ENCODE results near the gene CHCHD6. TPM values are rescaled to one million over a fixed set of nuclear protein-coding genes. Genes with fewer than 3 reads are reported as not detected.

CHCHD6 gene
- total RNA-seq, 2 experiments from 2014 or later, result 15.9 to 16.9 TPM

DNA sequence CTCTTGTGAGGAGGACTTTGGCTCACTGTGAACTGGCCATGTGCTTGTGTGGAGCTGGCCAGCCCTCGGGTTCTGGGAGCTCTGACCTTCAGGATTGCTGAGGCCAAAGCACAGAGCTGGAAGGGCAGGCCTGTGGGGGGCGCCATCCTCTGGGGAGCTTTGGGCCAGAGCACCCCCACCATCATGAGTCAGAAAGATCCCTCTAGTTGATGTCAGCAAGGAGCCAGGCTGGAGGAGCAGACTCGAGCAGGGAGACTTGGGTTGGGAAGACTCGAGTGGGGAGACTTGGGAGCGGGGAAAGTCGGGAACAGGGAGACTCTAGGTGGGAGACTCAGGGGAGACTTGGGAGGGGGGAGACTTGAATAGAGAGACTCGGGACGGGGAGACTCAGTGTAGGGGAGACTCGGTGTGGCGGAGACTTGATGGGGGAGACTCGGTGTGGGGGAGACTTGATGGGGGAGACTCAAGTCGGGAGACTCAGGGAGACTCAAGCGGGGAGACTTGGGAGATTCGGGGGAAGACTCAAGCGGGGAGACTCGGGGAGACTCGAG, 241.2 kb downstream of the CHCHD6 start:
- POLR2A ChIA-PET, result no interaction called here
- CTCF ChIA-PET, result no interaction called here

DNA sequence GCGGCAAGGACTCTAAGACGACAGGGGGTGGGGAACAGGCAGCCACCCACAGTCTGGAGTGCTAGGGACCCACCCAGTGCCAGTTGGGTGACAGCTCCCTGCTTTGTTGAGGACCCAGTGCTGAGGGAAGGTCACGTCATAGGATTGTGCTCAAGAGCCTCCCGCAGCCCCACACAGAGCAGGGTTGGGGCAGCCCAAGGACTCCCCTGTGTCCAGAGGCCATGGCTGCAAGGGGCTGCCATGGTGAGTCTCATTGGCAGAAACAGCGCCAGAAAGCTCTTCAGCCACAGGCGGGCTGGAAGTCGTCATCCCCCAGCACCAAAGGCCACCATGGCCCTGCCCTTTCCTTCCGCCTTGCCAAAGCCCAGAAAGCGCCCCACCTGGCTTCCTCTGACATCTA, 241.9 kb downstream of the CHCHD6 start:
- CTCF ChIA-PET, result no interaction called here
- POLR2A ChIA-PET, result no interaction called here

GRCh38 chr3:126946405-126946804, 242.4 kb downstream of the CHCHD6 start:
- CTCF ChIA-PET, result no interaction called here
- POLR2A ChIA-PET, result no interaction called here

GRCh38 chr3:126947429-126947828, 243.4 kb downstream of the CHCHD6 start:
- ChIA-PET CTCF (no interaction called here), POLR2A (no interaction called here)

DNA sequence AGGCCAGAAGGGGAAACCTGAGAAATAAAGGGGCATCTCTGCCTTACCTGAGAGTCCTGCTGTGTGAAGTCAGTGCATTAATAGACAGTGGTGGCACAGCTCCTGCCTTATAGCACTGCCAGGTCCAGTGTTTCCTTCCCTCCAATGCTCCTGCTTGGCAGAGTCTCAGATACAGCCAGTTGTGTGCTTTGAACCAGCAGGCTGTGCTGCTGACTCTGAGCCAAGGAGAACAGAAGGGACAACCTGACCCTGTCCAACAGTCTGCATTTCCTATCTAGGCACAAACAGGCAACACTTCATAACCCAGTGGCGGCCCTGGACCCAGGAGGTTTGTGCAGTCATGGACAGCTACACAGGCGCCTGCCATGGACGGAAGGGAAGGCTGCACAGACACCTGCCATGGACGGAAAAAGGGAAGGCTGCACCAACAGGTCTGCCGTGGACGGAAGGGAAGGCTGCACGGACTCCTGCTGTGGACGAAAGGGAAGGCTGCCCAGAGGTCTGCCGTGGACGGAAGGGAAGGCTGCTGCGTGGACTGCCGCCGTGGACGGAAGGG, 245.0 kb downstream of the CHCHD6 start:
- POLR2A ChIA-PET, result no interaction called here
- CTCF ChIA-PET, result interaction anchor here (1.2 kb wide), 1 partner anchor 24 kb away, joined by 3 read pairs; no protein-coding TSS in a partner anchor

DNA sequence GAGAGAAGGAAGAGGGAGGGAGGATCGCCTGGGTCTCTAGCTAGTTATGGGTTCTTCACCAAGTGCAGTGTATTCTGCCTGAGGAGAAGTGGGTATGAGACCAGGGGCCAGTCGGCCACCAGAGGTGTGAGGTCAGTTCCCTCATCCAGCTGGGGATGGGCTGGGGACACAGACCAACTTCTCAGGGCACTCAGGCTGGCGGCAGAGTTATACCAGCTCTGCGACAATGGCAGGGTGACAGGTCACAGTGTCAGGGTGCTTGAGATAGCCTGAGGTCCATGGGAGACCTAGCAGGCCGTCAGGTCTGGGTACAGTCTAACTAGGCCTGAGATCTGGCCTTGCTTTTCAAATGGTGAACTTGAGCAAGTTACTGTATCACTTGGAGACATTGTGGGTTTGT, 247.5 kb downstream of the CHCHD6 start:
- CTCF ChIA-PET, result no interaction called here

DNA sequence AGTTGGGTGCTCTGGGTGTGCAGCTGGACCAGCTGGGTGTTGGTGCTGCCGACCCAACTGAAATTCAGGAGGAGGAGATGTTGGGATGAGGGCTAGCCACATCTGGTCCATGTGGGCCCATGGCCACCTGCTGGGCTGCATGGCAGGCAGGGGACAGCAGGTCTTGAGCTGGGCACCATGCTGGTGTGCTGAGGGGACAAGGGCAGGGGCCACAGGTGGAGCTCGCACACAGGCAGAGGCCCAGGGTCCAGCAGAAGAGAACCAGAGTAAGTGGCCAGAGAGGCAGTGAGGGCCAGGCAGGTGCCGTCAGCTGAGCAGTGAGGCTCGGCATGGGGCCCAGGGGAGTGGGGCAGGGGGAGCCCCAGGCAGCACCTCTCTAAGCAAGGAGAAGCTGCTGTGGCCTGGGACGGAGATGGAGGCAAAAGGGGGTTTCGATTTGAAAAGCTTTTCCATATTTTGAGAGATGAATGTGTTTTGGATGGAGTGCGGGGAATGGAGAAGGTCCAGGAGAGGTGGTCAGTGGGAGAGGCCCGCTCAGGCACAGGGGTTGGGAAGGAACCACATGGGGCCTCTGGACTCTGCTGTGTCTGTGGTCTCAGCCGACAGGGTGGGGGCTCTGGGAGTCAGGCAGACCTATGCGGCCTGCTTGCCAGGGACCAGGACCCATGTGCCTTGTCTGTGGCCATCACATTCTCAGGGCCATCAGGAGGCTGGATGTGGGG, 248.4 kb downstream of the CHCHD6 start:
- CTCF ChIA-PET, result no interaction called here
- POLR2A ChIA-PET, result no interaction called here

More for the DNA sequence above, 247.5 kb downstream of the CHCHD6 start:
- POLR2A ChIA-PET, result no interaction called here

DNA sequence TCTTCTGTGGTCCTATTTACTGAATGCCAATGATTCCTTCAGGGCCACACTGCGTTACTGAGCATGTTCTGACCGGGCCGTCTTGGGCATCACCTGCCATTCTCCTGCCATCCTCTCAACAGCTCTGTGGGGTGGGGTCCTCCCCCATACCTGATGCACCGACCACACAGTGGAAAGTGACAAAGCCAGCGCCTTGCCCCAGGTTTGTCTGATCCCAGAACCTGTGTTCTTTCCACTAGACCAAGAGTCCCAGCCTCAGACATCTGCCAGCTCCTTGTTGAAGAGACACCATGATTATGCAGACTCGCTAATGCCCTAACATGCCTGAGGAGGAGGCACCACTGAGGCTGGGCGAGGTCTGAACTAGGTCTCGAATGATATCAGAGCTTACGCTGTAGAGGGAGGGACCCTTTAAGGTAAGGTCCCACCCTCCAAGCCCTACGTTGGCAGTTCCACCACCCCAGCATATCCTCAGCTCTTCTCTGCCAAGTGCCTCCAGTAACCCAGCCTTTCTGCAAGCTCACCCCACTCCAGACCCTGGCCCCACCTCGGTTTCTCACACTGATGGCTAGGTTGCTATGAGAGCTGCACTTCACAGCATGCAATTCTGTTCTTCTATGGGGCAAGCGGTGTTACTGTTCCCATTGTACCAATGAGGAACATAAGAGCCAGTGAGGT, 249.1 kb downstream of the CHCHD6 start:
- POLR2A ChIA-PET, result no interaction called here
- CTCF ChIA-PET, result no interaction called here

DNA sequence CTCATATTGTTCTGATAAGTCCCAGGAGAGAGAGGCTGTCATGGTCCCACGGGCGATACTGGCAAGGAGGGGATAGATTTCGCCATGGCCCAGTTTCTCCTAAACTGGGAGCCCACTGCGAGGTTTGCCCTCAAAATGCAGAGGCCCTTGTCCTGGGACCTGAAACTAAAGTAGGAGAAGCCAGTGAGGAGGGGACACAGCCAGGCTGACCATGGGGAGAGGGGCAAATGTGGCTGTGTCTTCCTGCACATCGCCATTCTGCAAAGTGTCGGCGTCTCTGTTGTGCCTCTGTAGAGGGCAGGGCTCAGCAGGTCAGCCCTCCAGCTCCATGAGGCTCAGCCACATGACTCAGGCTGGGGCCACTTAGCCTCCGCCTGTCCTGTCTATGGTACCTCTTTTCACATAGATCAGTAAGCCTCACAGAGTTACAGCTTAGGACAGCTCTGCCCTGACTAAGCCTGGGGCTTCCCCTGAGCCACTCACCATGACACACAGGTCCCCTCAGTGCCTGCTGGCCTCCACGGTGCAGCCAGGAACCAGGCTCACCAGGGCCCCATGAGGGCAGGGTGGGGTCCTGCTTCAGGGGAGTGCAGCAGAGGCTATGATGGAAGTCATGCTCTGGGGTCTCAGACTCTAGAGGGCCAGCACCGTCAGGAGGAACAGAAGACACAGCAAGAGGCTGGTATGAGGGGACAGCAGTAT, 250.3 kb downstream of the CHCHD6 start:
- CTCF ChIA-PET, result no interaction called here
- POLR2A ChIA-PET, result no interaction called here

DNA sequence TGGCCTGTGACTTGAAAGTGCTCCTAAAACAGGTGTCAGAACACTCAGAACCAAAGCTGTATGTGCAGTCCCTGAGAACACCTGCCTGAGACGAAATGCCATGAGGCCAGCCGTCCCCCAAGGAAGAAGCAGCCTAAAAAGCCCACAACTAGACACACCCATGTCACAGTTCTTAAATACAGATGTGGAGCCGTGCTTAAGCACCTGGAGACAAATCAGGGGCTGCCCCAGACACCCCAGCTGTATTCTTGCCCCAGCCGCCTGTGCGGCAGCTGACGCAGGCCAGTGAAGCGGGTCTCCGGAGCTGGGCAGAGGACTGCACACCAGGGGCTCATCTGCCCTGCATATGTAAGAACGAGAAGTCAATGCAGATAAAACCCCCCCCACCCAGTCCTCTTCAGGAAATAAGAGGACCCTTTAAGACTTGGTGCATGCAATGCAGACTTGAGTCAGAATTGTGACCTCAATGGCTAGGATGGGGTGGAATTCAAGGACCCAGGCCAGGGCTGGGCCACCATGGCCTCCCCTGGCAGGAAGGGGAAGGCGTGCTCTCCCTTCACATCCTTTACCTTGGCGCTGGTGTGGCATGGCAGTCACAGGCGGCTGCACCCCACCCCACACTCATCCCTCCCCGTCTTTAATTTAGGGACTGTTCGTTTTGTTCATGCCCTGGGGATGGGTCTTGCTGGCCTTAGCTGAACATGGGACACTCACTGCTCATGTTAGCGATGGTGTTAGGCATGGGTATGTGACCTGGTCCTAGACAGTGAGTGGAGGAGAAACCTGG, 251.2 kb downstream of the CHCHD6 start:
- POLR2A ChIA-PET, result no interaction called here
- CTCF ChIA-PET, result no interaction called here

DNA sequence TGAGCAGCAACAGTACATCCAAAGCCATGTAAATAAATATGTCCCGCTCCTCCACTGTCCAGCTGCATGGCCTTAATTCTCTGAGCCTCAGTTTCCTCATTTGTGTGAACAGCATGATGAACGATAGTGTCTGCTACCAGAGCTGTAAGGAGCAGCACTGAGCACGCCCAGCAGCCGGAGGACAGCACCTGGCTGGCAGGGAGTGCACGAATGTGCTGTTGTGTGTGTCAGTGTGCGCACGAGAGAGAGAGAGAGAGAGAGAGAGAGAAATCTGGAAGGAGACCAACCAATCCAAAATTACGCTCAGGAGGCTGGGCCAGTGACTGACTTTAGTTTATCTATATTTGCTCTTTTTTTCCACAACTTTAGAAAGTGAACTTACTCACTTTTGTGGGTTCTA, 252.3 kb downstream of the CHCHD6 start:
- CTCF ChIA-PET, result no interaction called here
- POLR2A ChIA-PET, result no interaction called here

DNA sequence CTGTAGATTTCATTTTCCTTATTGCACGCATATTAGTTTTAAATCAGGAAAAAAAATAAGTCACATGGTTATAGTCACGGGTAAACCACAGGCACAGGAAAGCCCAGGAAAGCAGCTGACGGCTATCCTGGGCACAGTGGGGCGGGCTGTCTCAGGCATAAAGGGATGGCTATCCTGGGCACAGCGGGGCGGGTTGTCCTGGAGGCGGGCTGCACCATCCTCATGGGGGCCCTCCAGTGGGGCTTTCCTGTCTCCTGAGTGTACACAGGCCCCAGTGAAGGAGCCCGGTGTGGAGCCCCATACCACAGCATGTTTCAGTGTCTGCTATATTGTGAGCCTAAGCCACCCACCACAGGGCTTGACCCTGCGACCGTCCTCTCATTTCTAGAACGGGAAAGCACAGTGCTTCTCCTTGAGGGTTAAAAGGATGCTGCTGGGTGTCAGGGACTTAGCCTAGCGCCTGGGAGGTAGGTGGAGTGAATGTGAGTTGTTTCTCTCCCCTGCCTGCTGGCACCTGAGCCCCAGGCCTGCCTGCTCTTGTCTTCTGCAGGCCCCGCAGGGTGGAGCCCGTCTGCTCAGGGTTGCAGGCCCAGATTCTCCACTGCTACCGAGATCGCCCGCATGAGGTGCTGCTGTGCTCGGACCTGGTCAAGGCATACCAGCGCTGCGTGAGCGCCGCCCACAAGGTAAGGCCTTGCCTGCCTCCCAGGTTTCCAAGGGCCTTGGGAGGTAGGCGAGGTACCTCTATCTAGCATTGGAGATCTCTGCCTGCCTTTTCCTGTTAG, 253.0 kb downstream of the CHCHD6 start:
- CTCF ChIA-PET, result no interaction called here
- POLR2A ChIA-PET, result no interaction called here

GRCh38 chr3:126957776-126958637, 254.0 kb downstream of the CHCHD6 start:
- CTCF ChIA-PET, result no interaction called here

GRCh38 chr3:126958638-126959085, 254.6 kb downstream of the CHCHD6 start:
- CTCF ChIA-PET, result no interaction called here
- POLR2A ChIA-PET, result no interaction called here

More at GRCh38 chr3:126957776-126958637, 254.0 kb downstream of the CHCHD6 start:
- POLR2A ChIA-PET, result no interaction called here

DNA sequence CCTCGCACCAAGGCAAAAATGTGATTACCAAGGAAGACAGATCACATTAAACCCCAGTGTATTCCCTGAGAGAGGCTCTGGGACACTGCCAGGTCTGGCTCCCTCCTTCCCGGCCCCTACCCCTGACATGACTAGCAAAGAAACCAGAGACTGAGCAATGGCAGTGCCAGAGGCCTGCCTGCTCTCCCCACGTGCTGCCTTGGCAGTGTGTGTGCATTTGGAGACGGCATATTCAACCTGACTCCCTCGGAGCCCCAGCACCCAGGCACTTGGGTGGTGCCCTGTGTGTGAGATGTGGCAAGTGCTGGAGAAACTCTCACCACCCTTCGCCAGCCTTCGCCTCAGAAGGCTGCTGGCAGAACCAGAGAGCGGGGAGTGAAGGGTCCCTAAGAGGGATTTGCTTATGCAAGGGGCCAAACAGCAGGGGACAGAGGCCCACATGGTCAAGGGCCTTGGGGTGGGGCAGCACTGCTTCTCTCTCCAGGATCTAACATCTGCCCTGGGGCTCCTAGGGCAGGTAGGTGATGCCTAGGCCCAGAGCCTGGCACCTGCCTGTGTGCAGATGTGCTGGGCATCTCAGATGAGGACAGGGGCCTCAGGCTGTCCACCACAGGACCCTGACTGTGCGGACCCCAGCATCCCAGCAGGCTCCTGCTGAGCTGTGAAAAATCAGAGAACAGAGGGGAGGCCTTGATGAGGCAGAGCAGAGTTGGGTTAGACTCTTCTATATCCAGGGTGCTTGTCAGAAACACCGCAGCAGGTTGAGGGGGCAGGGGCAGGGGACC, 255.3 kb downstream of the CHCHD6 start:
- CTCF ChIA-PET, result no interaction called here
- POLR2A ChIA-PET, result no interaction called here

DNA sequence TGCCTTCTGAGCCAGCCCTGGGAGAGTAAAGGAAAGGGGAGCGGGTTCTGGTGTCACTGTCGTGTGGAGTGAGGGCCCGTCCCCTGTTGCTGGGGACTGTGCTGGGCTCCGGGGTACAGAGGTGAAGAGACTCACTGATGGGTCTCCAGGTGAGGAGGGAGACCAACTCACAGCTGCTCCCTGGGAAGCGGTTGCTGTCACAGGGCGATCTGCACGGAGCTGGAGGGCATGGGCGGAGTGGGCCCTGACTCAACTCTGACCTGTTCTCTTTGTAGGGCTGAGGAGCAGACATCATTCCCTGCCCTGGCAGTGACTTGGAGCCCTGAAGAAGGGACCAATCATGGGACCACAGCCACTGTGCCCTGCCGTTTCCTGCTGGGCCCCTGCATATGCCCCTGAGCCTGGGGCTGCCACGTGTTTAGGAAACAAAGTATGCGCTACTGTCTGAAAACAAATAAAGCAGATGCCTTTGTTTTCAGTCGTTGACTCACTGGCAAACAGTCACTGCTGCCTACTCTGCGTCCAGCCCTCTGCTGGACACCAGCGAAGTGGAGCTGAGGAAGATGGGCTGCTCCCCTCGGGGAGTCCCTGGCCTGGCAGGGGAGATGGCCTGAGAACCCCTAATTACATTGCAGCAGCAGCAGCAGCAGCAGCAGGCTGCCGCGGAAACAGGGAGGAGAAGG, 256.0 kb downstream of the CHCHD6 start:
- ChIA-PET POLR2A (no interaction called here), CTCF (no interaction called here)

DNA sequence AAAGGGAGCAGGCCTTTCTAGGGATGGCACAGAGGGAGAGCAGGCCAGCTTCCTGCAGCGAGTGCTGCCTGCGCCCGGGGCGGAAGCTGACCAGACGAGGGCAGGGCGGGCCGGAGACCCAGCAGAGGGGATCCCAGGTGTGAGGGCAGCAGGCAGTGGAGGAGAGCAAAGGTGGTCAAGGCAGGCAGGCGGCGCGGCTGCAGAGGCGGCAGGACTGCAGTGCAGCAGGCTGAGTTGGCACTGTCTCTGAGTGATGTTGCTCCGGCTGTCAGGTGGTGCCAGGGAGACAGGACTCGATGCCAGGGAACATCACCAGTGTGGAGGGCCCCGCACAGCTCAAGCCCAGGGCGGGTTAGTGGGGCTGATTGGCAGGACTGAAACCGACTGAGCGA, 256.6 kb downstream of the CHCHD6 start:
- ChIA-PET POLR2A (no interaction called here), CTCF (no interaction called here)
